Kasumi-1 (cell line): ENCODE results near the gene PRMT2.
"Not testable (repeated sequence)": the region's sequence is repeated elsewhere in the genome, so short reads cannot be mapped to it uniquely, and the experiment has no call there.

Source experiments
- DNase-seq, 2 experiments: peaks; one replicate each; lab custom pipeline; 2025; lab: John Stamatoyannopoulos, UW

PRMT2 gene

GRCh38 chr21:46668904-46669303 lies 33.4 kb downstream of the PRMT2 start:
- not testable (repeated sequence) for DNase-seq

GRCh38 chr21:46674430-46675007 lies 39.0 kb downstream of the PRMT2 start:
- DNase-seq: no peak

GRCh38 chr21:46675595-46676280 lies 40.3 kb downstream of the PRMT2 start:
- no peak for DNase-seq

GRCh38 chr21:46676542-46676941 lies 41.1 kb downstream of the PRMT2 start:
- DNase-seq: not testable (repeated sequence)

- DNase-seq: not testable (repeated sequence)
These were observed 46.1 kb downstream of the PRMT2 start for GRCh38 chr21:46681593-46681992.

- DNase-seq: not testable (repeated sequence)
These were observed 63.2 kb downstream of the PRMT2 start for GRCh38 chr21:46698652-46699051.

GRCh38 chr21:46699104-46699503 lies 63.6 kb downstream of the PRMT2 start:
- not testable (repeated sequence) for DNase-seq
